Body of pancreas (tissue), 4 donors: Measurements from ENCODE around the gene EPGN. TPM values are rescaled to one million over a fixed set of nuclear protein-coding genes. Genes with fewer than 3 reads are reported as not detected.

ENCODE experiments used
- ATAC-seq: fragments of 150-250 bp; one replicate; pipeline ENCODE4 v1.9.1; 2016
- DNase-seq, 4 donors: peaks; one replicate each; pipeline ENCODE4 v3.0.0-alpha.2; 2019
- H3K27ac ChIP-seq, 4 donors: fragments of 200-600 bp; sonication (generic); 1 replicate in 3 of 4; 2 replicates in 1 of 4; pipeline versions ENCODE4 v1.5.1 to v1.6.1; 2016 to 2019; ENCODE audit warnings: mild to moderate bottlenecking in 1 of 4, mixed read lengths in 1 of 4, moderate library complexity in 1 of 4
- H3K27me3 ChIP-seq, 2 donors: fragments of 200-600 bp; sonication (generic); one replicate each; pipeline ENCODE4 v1.6.0; 2016; ENCODE audit warnings: mild to moderate bottlenecking in 1 of 2
- H3K36me3 ChIP-seq, 2 donors: fragments of 200-600 bp; sonication (generic); replicated peaks in 1 of 2; 2 replicates each; pipeline ENCODE4 v1.5.1; 2016; ENCODE audit warnings: low read depth in 2 of 2; ENCODE audit not compliant: insufficient read depth in 1 of 2
- H3K4me1 ChIP-seq: fragments of 200-600 bp; sonication (generic); one replicate; pipeline ENCODE4 v1.6.0; 2016
- H3K4me3 ChIP-seq, 2 donors: fragments of 200-600 bp; sonication (generic); 1 replicate in 1 of 2; 2 replicates in 1 of 2; pipeline ENCODE4 v1.5.1; 2016 to 2019
- H3K9me3 ChIP-seq, 3 donors: fragments of 200-600 bp; sonication (generic); 1 replicate in 2 of 3; 2 replicates in 1 of 3; pipeline ENCODE4 v1.5.1; 2016
- CTCF ChIP-seq, 7 experiments: fragments of 450-650 bp in 4 of 7; fragments of 200-600 bp in 3 of 7; sonication (generic) in 3 of 7; IDR thresholded peaks; one replicate each; pipeline ENCODE4 v1.5.1; 2016 to 2019; ENCODE audit warnings: antibody characterized with exemption in 7 of 7
- POLR2A ChIP-seq, 3 donors: fragments of 450-650 bp; IDR thresholded peaks; one replicate each; pipeline ENCODE4 v1.6.1; 2016; ENCODE audit warnings: antibody characterized with exemption in 3 of 3, mild to moderate bottlenecking in 2 of 3
- WGBS, 2 donors: methylation state at CpG; one replicate each; pipeline ENCODE4 v1.1.5; 2017; 5-methylcytosine and 5-hydroxymethylcytosine counted together
- intact Hi-C: fragments of 100-400 bp; cut with DNase I; formaldehyde crosslinking; loops from one replicate; pipeline ENCODE4 v1.15.1; 2023
- total RNA-seq, 2 donors: library from RNA; depleted of rRNA; stranded (reverse); fragments of >200 nt; gene quantifications; one replicate each; pipeline ENCODE4 v1.1.0, GENCODE V29; 2016

Gene EPGN
- total RNA-seq, 2 donors from 2014 or later, result not detected

GRCh38 chr4:74330295-74330750, 22.1 kb downstream of the EPGN start:
- ATAC-seq (no peak), DNase-seq (no peak)
- no peaks in the 10 kb centered on the region for H3K9me3 ChIP-seq
- WGBS, 2 donors, result 39 to 60% methylated on average over 9 of the region's 9 CpGs
- no peaks in the 10 kb centered on the region for H3K27me3 ChIP-seq
- H3K4me1 ChIP-seq, result no peaks in the 10 kb centered on the region
- intact Hi-C loops, result no loop called here
- H3K4me3 ChIP-seq, result no peak overlapping the region
- no peak overlapping the region for H3K27ac ChIP-seq
- TF ChIP-seq POLR2A (IDR thresholded peaks at IDR 0.05) (no peak), CTCF (IDR thresholded peaks at IDR 0.05) (no peak)
- no peaks in the 10 kb centered on the region for H3K36me3 ChIP-seq

GRCh38 chr4:74331252-74331651, 23.0 kb downstream of the EPGN start:
- intact Hi-C loops, result no loop called here
- WGBS, 2 donors, result 58 to 59% methylated on average over 2 of the region's 2 CpGs
- H3K36me3 ChIP-seq, result no peaks in the 10 kb centered on the region
- ATAC-seq (no peak), DNase-seq (no peak)
- H3K4me1 ChIP-seq, result no peaks in the 10 kb centered on the region
- TF ChIP-seq POLR2A (IDR thresholded peaks at IDR 0.05) (no peak), CTCF (IDR thresholded peaks at IDR 0.05) (no peak)
- H3K9me3 ChIP-seq, result no peaks in the 10 kb centered on the region
- H3K4me3 ChIP-seq, result no peak overlapping the region
- no peaks in the 10 kb centered on the region for H3K27me3 ChIP-seq
- H3K27ac ChIP-seq, result no peak overlapping the region

GRCh38 chr4:74331944-74332343, 23.7 kb downstream of the EPGN start:
- no peak for DNase-seq
- no peak overlapping the region for H3K4me3 ChIP-seq
- H3K27ac ChIP-seq, result no peak overlapping the region
- no peaks in the 10 kb centered on the region for H3K27me3 ChIP-seq
- no peak for TF ChIP-seq CTCF (IDR thresholded peaks at IDR 0.05)
- TF ChIP-seq POLR2A (IDR thresholded peaks at IDR 0.05), result no peak
- no peak for ATAC-seq
- no peaks in the 10 kb centered on the region for H3K9me3 ChIP-seq
- H3K4me1 ChIP-seq, result no peaks in the 10 kb centered on the region
- no peaks in the 10 kb centered on the region for H3K36me3 ChIP-seq
- intact Hi-C loops, result no loop called here

- 81 to 83% methylated on average over 7 of the region's 7 CpGs for WGBS, 2 donors
- TF ChIP-seq CTCF (IDR thresholded peaks at IDR 0.05), result no peak
- H3K27ac ChIP-seq, result no peak overlapping the region
These were observed 26.4 kb downstream of the EPGN start for GRCh38 chr4:74334636-74335035.

GRCh38 chr4:74335341-74336021, 27.2 kb downstream of the EPGN start:
- no peaks in the 10 kb centered on the region for H3K4me1 ChIP-seq
- no peaks in the 10 kb centered on the region for H3K36me3 ChIP-seq
- TF ChIP-seq CTCF (IDR thresholded peaks at IDR 0.05), result no peak
- no peak for TF ChIP-seq POLR2A (IDR thresholded peaks at IDR 0.05)
- no peaks in the 10 kb centered on the region for H3K9me3 ChIP-seq
- ATAC-seq, result no peak
- no peak for DNase-seq
- no peak overlapping the region for H3K27ac ChIP-seq
- intact Hi-C loops, result no loop called here
- no peaks in the 10 kb centered on the region for H3K27me3 ChIP-seq
- no peak overlapping the region for H3K4me3 ChIP-seq
- 62 to 72% methylated on average over 5 of the region's 5 CpGs for WGBS, 2 donors

More at GRCh38 chr4:74334636-74335035, 26.4 kb downstream of the EPGN start:
- no peaks in the 10 kb centered on the region for H3K36me3 ChIP-seq
- intact Hi-C loops, result no loop called here
- no peaks in the 10 kb centered on the region for H3K9me3 ChIP-seq
- no peaks in the 10 kb centered on the region for H3K27me3 ChIP-seq
- H3K4me3 ChIP-seq, result no peak overlapping the region
- DNase-seq, result no peak
- no peaks in the 10 kb centered on the region for H3K4me1 ChIP-seq
- ATAC-seq, result no peak
